ENCODE results near the gene DYNLRB1. TPM values are rescaled to one million over a fixed set of nuclear protein-coding genes. Genes with fewer than 3 reads are reported as not detected.
A peak's percentile ranks its signal among the peaks of the same experiment; 100 is the strongest.

The DYNLRB1 gene
- total RNA-seq, 1 donor from 2014 or later: 18.8 TPM

GRCh38 chr20:34558320-34559218, 42.3 kb downstream of the DYNLRB1 start, which contains the start of gene MAP1LC3A:
TSS of gene MAP1LC3A (plus strand) at chr20:34558718. CDS start at chr20:34558869, 151 bp downstream.
- peak; percentile 97 for DNase-seq

- DNase-seq: peak; percentile 20
These were observed 43.3 kb downstream of the DYNLRB1 start for GRCh38 chr20:34559311-34560140.

- no peak for DNase-seq
These were observed 43.9 kb downstream of the DYNLRB1 start for GRCh38 chr20:34560141-34560523.

GRCh38 chr20:34560614-34561013, 44.4 kb downstream of the DYNLRB1 start:
- no peak for DNase-seq

- DNase-seq: no peak
These were observed 45.4 kb downstream of the DYNLRB1 start for GRCh38 chr20:34561661-34562060.

- no peak for DNase-seq
These were observed 46.4 kb downstream of the DYNLRB1 start for GRCh38 chr20:34562641-34563040.

GRCh38 chr20:34564833-34565232, 48.6 kb downstream of the DYNLRB1 start:
- no peak for DNase-seq

- no peak for DNase-seq
These were observed 51.0 kb downstream of the DYNLRB1 start for GRCh38 chr20:34566978-34567891.

GRCh38 chr20:34567892-34568865, 52.0 kb downstream of the DYNLRB1 start:
- no peak for DNase-seq

GRCh38 chr20:34569598-34569997, 53.4 kb downstream of the DYNLRB1 start:
- no peak for DNase-seq

GRCh38 chr20:34570859-34571306, 54.7 kb downstream of the DYNLRB1 start:
- DNase-seq: no peak

GRCh38 chr20:34571753-34572152, 55.5 kb downstream of the DYNLRB1 start:
- DNase-seq: no peak

GRCh38 chr20:34573541-34574300, 57.5 kb downstream of the DYNLRB1 start:
- DNase-seq: no peak

- no peak for DNase-seq
These were observed 58.2 kb downstream of the DYNLRB1 start for GRCh38 chr20:34574426-34574825.

GRCh38 chr20:34574861-34575260, 58.6 kb downstream of the DYNLRB1 start:
- no peak for DNase-seq

- no peak for DNase-seq
These were observed 59.0 kb downstream of the DYNLRB1 start for GRCh38 chr20:34575271-34575670.

- no peak for DNase-seq
These were observed 59.5 kb downstream of the DYNLRB1 start for GRCh38 chr20:34575756-34576155.

- DNase-seq: no peak
These were observed 60.8 kb downstream of the DYNLRB1 start for GRCh38 chr20:34577061-34577460.

GRCh38 chr20:34578025-34578424, 61.8 kb downstream of the DYNLRB1 start:
- no peak for DNase-seq

GRCh38 chr20:34578521-34578920, 62.3 kb downstream of the DYNLRB1 start:
- DNase-seq: no peak
